Heart left ventricle (tissue), 16 donors: ENCODE results near the gene NSD1. TPM values are rescaled to one million over a fixed set of nuclear protein-coding genes. Genes with fewer than 3 reads are reported as not detected.

Source experiments
- ATAC-seq, 4 donors: fragments of 200-7000 bp; cut with Tn5 transposase; one replicate each; pipeline ENCODE4 v1.9.1; 2020 to 2022; ENCODE audit warnings: moderate library complexity in 4 of 4, mild to moderate bottlenecking in 3 of 4, moderate number of reproducible peaks in 1 of 4
- DNase-seq, 5 donors: peaks; one replicate each; pipeline ENCODE4 v3.0.0-alpha.2; 2020
- H3K27ac ChIP-seq, 12 donors: fragments of 200-600 bp; sonication (generic) in 4 of 12; one replicate each; pipeline versions ENCODE4 v1.5.0 to v1.8.0; 2016 to 2022; ENCODE audit warnings: mild to moderate bottlenecking in 2 of 12
- H3K27me3 ChIP-seq, 9 donors: fragments of 200-600 bp; sonication (generic) in 2 of 9; one replicate each; pipeline versions ENCODE4 v1.5.1 to v1.8.0; 2016 to 2022; ENCODE audit warnings: mild to moderate bottlenecking in 3 of 9
- H3K36me3 ChIP-seq, 9 donors: fragments of 200-600 bp; sonication (generic) in 2 of 9; one replicate each; pipeline versions ENCODE4 v1.5.0 to v1.8.0; 2018 to 2022; ENCODE audit warnings: mild to moderate bottlenecking in 2 of 9
- H3K4me1 ChIP-seq, 12 donors: fragments of 200-600 bp; sonication (generic) in 4 of 12; one replicate each; pipeline versions ENCODE4 v1.5.0 to v1.8.0; 2016 to 2022; ENCODE audit warnings: mild to moderate bottlenecking in 3 of 12
- H3K4me3 ChIP-seq, 12 donors: fragments of 200-600 bp; sonication (generic) in 4 of 12; one replicate each; pipeline versions ENCODE4 v1.5.0 to v1.8.0; 2017 to 2022; ENCODE audit warnings: mild to moderate bottlenecking in 9 of 12, moderate library complexity in 4 of 12
- H3K9me3 ChIP-seq, 12 donors: fragments of 200-600 bp; sonication (generic) in 4 of 12; one replicate each; pipeline versions ENCODE4 v1.5.0 to v1.8.0; 2016 to 2022; ENCODE audit warnings: mild to moderate bottlenecking in 1 of 12
- POLR2A ChIP-seq, 2 donors: fragments of 450-650 bp; IDR thresholded peaks; one replicate each; pipeline ENCODE4 v1.6.1; 2017; ENCODE audit warnings: antibody characterized with exemption in 2 of 2, mild to moderate bottlenecking in 2 of 2, moderate library complexity in 2 of 2
- WGBS, 4 donors: extraction: QIAGEN DNeasy Blood & Tissue Kit in 2 of 4; methylation state at CpG; one replicate each; pipeline versions ENCODE4 v1.1.5 to v1.1.7; 2013 to 2018; 5-methylcytosine and 5-hydroxymethylcytosine counted together
- intact Hi-C, 10 donors: fragments of 100-400 bp; cut with DNase I; formaldehyde crosslinking; loops; one replicate each; pipeline versions ENCODE4 v1.11.1 to v1.14.2; 2022
- polyA plus RNA-seq, 2 donors: library from polyadenylated mRNA; stranded (reverse); fragments of 200-250 nt; gene quantifications; one replicate each; pipeline ENCODE4 v1.2.3, GENCODE V29; 2013
- total RNA-seq, 9 donors: library from RNA; depleted of rRNA in 2 of 9; stranded (reverse); fragments of >200 nt in 2 of 9; fragmentation: NEBNext Ultra II Directional in 3 of 9; extraction: Animal tissue kit (Norgen Biotek cat#: 25700) in 3 of 9; gene quantifications; one replicate each; pipeline versions ENCODE4 v1.1.0 to v1.2.4, GENCODE V29; 2016 to 2023
- TF ChIP-seq, protein P1 (sequence below), 12 donors: fragments of 200-600 bp; sonication (generic) in 4 of 12; IDR thresholded peaks; one replicate each; pipeline versions ENCODE4 v1.5.0 to v1.8.0; 2018 to 2022; ENCODE audit warnings: antibody characterized with exemption in 12 of 12, mild to moderate bottlenecking in 5 of 12
- donor health status: ischemic (EF 13 %, LVEDD 7.1; RV severe dilation, severe dysfunction).
- donor health status: healthy with polysubstance abuse.
- donor health status: DM: no; HTN: yes; CAD: no.
- donor health status: DM: no; HTN: no; CAD: no.
- donor health status: ischemic (EF 25% LVEDD 6.9; RV normal size, moderate dysfunction).
- donor health status: ischemic (EF 25% LVEDD 5.7; RV mildly dilated, moderate dysfunction).
- donor health status: healthy.
- donor health status: DM: yes; HTN: yes; CAD: no.
- donor health status: ischemic (EF 35%, LVEDD 5.7; RV mildly dilated, moderate dysfunction).
- donor health status: nonischemic (EF 11% LVEDD 7.7; RV severe dilation, severe dysfunction).
- donor health status: DM: yes; HTN: yes; CAD: no.
- donor health status: PGD.
- donor health status: ischemic (EF 29% LVEDD 5.4; RV normal size, mild dysfunction).
- donor health status: nonischemic (EF 23%, LVEDD 6.1; RV moderate dilation, normal function).

NSD1 gene
- total and polyA plus RNA-seq, 11 donors: 10.9 to 64.6 (median 43.9) TPM

DNA sequence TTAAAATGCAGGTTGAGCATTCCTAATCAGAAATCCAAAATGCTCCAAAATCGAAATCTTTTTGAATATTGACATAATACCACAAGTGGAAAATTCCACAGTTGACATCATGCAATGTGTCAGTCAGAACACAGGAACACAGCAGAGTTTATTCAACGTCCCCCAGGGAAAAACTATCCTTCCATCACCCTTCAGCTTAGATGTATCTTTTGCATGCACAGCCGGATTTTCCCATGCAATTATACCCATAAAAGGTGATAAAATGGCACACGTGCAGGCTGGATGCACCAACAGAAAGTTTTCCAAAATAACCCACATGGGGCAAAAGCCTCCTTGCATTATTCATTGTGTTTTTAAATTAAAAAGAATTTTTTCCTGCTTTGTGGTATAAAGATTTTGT lies 98.8 kb downstream of the NSD1 start:
- TF ChIP-seq, protein P1, sequence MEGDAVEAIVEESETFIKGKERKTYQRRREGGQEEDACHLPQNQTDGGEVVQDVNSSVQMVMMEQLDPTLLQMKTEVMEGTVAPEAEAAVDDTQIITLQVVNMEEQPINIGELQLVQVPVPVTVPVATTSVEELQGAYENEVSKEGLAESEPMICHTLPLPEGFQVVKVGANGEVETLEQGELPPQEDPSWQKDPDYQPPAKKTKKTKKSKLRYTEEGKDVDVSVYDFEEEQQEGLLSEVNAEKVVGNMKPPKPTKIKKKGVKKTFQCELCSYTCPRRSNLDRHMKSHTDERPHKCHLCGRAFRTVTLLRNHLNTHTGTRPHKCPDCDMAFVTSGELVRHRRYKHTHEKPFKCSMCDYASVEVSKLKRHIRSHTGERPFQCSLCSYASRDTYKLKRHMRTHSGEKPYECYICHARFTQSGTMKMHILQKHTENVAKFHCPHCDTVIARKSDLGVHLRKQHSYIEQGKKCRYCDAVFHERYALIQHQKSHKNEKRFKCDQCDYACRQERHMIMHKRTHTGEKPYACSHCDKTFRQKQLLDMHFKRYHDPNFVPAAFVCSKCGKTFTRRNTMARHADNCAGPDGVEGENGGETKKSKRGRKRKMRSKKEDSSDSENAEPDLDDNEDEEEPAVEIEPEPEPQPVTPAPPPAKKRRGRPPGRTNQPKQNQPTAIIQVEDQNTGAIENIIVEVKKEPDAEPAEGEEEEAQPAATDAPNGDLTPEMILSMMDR (IDR thresholded peaks at IDR 0.05): no peak
- TF ChIP-seq POLR2A (IDR thresholded peaks at IDR 0.05): no peak
- Histone ChIP-seq H3K4me3 (no peak overlapping the region), H3K27ac (peak overlapping the region in 1 of 12 donors; percentile 41), H3K36me3 (peaks cover 0 to 60% (median 28%) of the 10 kb centered on the region in 9 donors), H3K9me3 (no peaks in the 10 kb centered on the region), H3K27me3 (no peaks in the 10 kb centered on the region), H3K4me1 (peaks cover 0 to 47% (median 24%) of the 10 kb centered on the region in 12 donors)
- intact Hi-C loops: loop anchor here in 4 of 10 donors (10.0 kb wide), 1 partner anchor 118 kb away; no protein-coding TSS in a partner anchor
- ATAC-seq (no peak), DNase-seq (no peak)
- 61 to 73% (median 65%) methylated on average over 4 of the region's 4 CpGs for WGBS, 4 donors

DNA sequence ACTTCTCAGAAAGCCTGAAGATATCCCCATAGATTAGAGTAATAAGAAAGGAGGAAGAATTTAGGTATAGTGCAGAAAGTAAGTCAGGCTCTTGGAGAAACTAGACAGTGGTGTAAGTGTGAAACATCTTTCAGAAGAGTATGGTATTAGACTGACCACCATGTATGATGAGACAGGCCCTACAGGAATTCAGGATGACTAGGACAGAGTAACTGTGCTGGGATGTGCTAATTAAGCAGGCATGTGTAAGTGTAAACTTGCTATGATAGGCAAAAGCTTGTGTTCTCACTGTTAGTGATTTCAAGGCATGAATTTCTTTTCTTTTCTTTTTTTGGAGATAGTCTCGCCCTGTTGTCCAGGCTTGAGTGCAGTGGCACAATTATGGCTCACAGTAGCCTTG lies 99.2 kb downstream of the NSD1 start:
- intact Hi-C loops: loop anchor here in 4 of 10 donors (10.0 kb wide), 1 partner anchor 118 kb away; no protein-coding TSS in a partner anchor
- Histone ChIP-seq H3K4me3 (no peak overlapping the region), H3K36me3 (peaks cover 0 to 60% (median 32%) of the 10 kb centered on the region in 9 donors), H3K9me3 (no peaks in the 10 kb centered on the region), H3K27ac (peak overlapping the region in 2 of 12 donors; percentile 17 to 41), H3K4me1 (peaks cover 0 to 44% (median 24%) of the 10 kb centered on the region in 12 donors), H3K27me3 (no peaks in the 10 kb centered on the region)
- ATAC-seq: peak in 2 of 4 donors; percentile 38 to 42
- TF ChIP-seq, protein P1 (IDR thresholded peaks at IDR 0.05): no peak
- no peak for TF ChIP-seq POLR2A (IDR thresholded peaks at IDR 0.05)
- WGBS, 4 donors: 87 to 100% (median 93%) methylated on average over 1 of the region's 1 CpG
- DNase-seq: no peak

DNA sequence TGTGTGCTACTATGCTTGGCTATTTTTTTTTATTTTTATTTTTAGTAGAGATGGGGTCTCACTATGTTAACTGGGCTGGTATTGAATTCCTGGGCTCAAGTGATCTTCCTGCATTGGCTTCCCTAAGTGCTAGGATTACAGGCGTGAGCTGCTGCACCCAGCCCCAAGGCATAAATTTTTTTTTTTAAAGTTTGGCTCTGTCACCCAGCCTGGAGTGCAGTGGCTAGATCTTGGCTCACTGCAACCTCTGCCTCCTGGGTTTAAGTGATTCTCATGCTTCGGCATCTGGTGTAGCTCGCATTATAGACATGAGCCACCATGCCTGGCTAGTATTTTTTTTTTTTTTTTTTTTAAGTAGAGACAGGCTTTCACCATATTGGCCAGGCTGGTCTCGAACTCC lies 99.6 kb downstream of the NSD1 start:
- Histone ChIP-seq H3K4me3 (no peak overlapping the region), H3K27me3 (no peaks in the 10 kb centered on the region), H3K36me3 (peaks cover 0 to 60% (median 36%) of the 10 kb centered on the region in 9 donors), H3K27ac (peak overlapping the region in 2 of 12 donors; percentile 17 to 41), H3K9me3 (no peaks in the 10 kb centered on the region), H3K4me1 (peaks cover 0 to 40% (median 22%) of the 10 kb centered on the region in 12 donors)
- DNase-seq (no peak), ATAC-seq (peak in 3 of 4 donors; percentile 68 to 75 (median 72))
- intact Hi-C loops: loop anchor here in 4 of 10 donors (10.0 kb wide), 1 partner anchor 118 kb away; no protein-coding TSS in a partner anchor
- TF ChIP-seq POLR2A (IDR thresholded peaks at IDR 0.05): no peak
- TF ChIP-seq, protein P1 (IDR thresholded peaks at IDR 0.05): no peak
- WGBS, 4 donors: 46 to 59% (median 53%) methylated on average over 4 of the region's 4 CpGs

DNA sequence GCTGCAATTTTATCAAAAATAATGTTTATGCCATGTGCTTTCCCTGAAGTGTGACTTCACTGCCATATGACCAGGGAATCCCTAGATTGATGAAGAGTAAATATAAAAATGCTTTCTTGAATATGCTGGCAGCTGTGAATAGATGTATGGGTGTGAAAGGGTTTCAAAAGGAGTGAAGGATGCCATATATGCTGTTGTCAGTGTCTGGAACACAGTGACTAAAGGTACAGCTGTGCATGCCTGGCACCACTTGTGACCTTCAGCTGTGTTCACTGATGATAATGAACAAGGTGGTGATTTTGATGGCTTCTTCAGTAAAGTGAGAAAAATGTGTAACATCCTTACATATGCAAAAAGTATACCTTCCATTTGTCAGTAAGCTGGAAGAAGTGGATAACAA lies 100.2 kb downstream of the NSD1 start:
- Histone ChIP-seq H3K4me3 (no peak overlapping the region), H3K4me1 (peaks cover 0 to 34% (median 22%) of the 10 kb centered on the region in 12 donors), H3K36me3 (peaks cover 0 to 64% (median 42%) of the 10 kb centered on the region in 9 donors), H3K9me3 (no peaks in the 10 kb centered on the region), H3K27ac (no peak overlapping the region), H3K27me3 (no peaks in the 10 kb centered on the region)
- intact Hi-C loops: loop anchor here in 4 of 10 donors (10.0 kb wide), 1 partner anchor 119 kb away; no protein-coding TSS in a partner anchor
- ATAC-seq (no peak), DNase-seq (no peak)
- TF ChIP-seq, protein P1 (IDR thresholded peaks at IDR 0.05): no peak
- TF ChIP-seq POLR2A (IDR thresholded peaks at IDR 0.05): no peak
